CD4-positive, alpha-beta memory T cell (primary cell): ENCODE results near the gene NUCB1. TPM values are rescaled to one million over a fixed set of nuclear protein-coding genes. Genes with fewer than 3 reads are reported as not detected.
"Not testable (repeated sequence)": the region's sequence is repeated elsewhere in the genome, so short reads cannot be mapped to it uniquely, and the experiment has no call there.

ENCODE experiments used
- CTCF ChIA-PET: fragments of 350-600 bp; sonication (Branson Sonifier 250); formaldehyde crosslinking; loops from one replicate; lab custom pipeline; 2021; ENCODE audit warnings: inconsistent platforms; ENCODE audit not compliant: partially characterized antibody; lab: Charles Lee
- POLR2A ChIA-PET: fragments of 350-600 bp; sonication (Branson Sonifier 250); formaldehyde crosslinking; loops from one replicate; lab custom pipeline; 2021; ENCODE audit not compliant: partially characterized antibody; lab: Charles Lee
- DNase-seq, 5 donors: peaks; one replicate each; pipeline versions ENCODE4 v3.0.0 to v3.0.0-alpha.2; 2020 to 2022; ENCODE audit warnings: mixed read lengths in 1 of 5
- H3K27ac ChIP-seq: one replicate; pipeline ENCODE4 v1.7.0; 2013; ENCODE audit warnings: low read depth, low read length
- H3K27me3 ChIP-seq: 2 replicates; pipeline ENCODE4 v1.7.0; 2013; ENCODE audit warnings: mild to moderate bottlenecking, low read length, moderate library complexity; ENCODE audit not compliant: insufficient read depth
- H3K36me3 ChIP-seq: 2 replicates; pipeline ENCODE4 v1.7.0; 2013; ENCODE audit warnings: mild to moderate bottlenecking, low read length, moderate library complexity; ENCODE audit not compliant: insufficient read depth
- H3K4me1 ChIP-seq: 2 replicates; pipeline ENCODE4 v1.7.0; 2013; ENCODE audit warnings: mild to moderate bottlenecking, low read length, moderate library complexity; ENCODE audit not compliant: insufficient read depth
- H3K4me3 ChIP-seq, 2 donors: one replicate each; pipeline ENCODE4 v1.7.0; 2013; ENCODE audit warnings: low read length in 2 of 2, mild to moderate bottlenecking in 1 of 2
- H3K9me3 ChIP-seq, 2 donors: one replicate each; pipeline ENCODE4 v1.7.0; 2013; ENCODE audit warnings: low read length in 2 of 2, control low read depth in 1 of 2; ENCODE audit not compliant: control insufficient read depth in 1 of 2
- H3K27ac Mint-ChIP-seq, 7 donors: one replicate each; pipeline ENCODE4 v1.8.0; 2020 to 2021; ENCODE audit warnings: mixed read lengths in 7 of 7, mild to moderate bottlenecking in 6 of 7, inconsistent platforms in 3 of 7, moderate library complexity in 3 of 7
- H3K27me3 Mint-ChIP-seq, 2 donors: one replicate each; pipeline ENCODE4 v1.8.0; 2020 to 2021; ENCODE audit warnings: mixed read lengths in 2 of 2
- H3K36me3 Mint-ChIP-seq, 2 donors: one replicate each; pipeline ENCODE4 v1.8.0; 2020 to 2021; ENCODE audit warnings: mixed read lengths in 2 of 2, inconsistent platforms in 1 of 2, mild to moderate bottlenecking in 1 of 2
- H3K4me1 Mint-ChIP-seq, 4 donors: one replicate each; pipeline ENCODE4 v1.8.0; 2020 to 2021; ENCODE audit warnings: mixed read lengths in 4 of 4, mild to moderate bottlenecking in 1 of 4
- H3K4me3 Mint-ChIP-seq, 8 donors: one replicate each; pipeline ENCODE4 v1.8.0; 2020 to 2021; ENCODE audit warnings: mixed read lengths in 8 of 8, mild to moderate bottlenecking in 7 of 8, moderate library complexity in 6 of 8, inconsistent platforms in 3 of 8
- H3K9me3 Mint-ChIP-seq, 8 donors: one replicate each; pipeline ENCODE4 v1.8.0; 2020 to 2021; ENCODE audit warnings: mixed read lengths in 8 of 8, mild to moderate bottlenecking in 5 of 8, inconsistent platforms in 3 of 8, moderate library complexity in 1 of 8
- intact Hi-C: fragments of 100-400 bp; cut with micrococcal nuclease; formaldehyde crosslinking; loops from one replicate; pipeline ENCODE4 v1.15.1; 2023
- polyA plus RNA-seq, 2 donors: library from polyadenylated mRNA; unstranded; fragments of 300-500 nt; fragmentation: Illumina TruSeq; gene quantifications; one replicate each; pipeline ENCODE4 v1.2.3, GENCODE V29; 2021
- total RNA-seq, 2 experiments: library from RNA; stranded (reverse); gene quantifications; one replicate each; pipeline ENCODE4 v1.2.3, GENCODE V29; 2021

Gene NUCB1
- total and polyA plus RNA-seq, 4 experiments from 2014 or later: 65.3 to 145 (median 129) TPM

DNA sequence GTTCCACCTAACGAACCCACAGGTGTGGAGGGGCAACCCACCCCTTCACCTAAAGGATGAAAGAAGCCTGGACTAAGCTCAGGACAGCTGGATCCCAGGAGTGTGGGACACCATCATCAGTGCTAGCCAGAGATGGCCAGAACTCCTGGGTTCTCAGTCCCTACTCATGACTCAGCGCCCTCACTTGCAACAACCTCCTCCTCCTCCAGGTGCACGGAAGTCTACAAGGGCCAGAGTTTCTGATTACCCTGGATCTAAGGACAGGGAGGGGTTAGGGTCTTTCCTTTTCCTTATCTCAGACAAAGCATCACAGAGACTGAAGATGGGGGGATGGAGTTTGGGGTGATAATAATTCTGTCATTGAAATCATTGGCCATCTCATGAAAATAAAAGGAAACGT is 9.6 kb upstream of the NUCB1 start:
- no peaks in the 10 kb centered on the region for H3K36me3 ChIP-seq
- H3K9me3 ChIP-seq: no peaks in the 10 kb centered on the region
- peaks cover 2% of the 10 kb centered on the region for H3K4me1 ChIP-seq
- H3K27ac Mint-ChIP-seq: no peak overlapping the region
- intact Hi-C loops: no loop called here
- CTCF ChIA-PET: no interaction called here
- no peaks in the 10 kb centered on the region for H3K36me3 Mint-ChIP-seq
- no peaks in the 10 kb centered on the region for H3K9me3 Mint-ChIP-seq
- H3K27ac ChIP-seq: no peak overlapping the region
- no peak overlapping the region for H3K4me3 Mint-ChIP-seq
- POLR2A ChIA-PET: no interaction called here
- H3K27me3 ChIP-seq: peaks cover 10% of the 10 kb centered on the region
- peaks cover 3 to 10% (median 4%) of the 10 kb centered on the region in 4 donors for H3K4me1 Mint-ChIP-seq
- peaks cover 20 to 24% of the 10 kb centered on the region in 2 donors for H3K27me3 Mint-ChIP-seq
- no peak for DNase-seq
- H3K4me3 ChIP-seq: no peak overlapping the region

DNA sequence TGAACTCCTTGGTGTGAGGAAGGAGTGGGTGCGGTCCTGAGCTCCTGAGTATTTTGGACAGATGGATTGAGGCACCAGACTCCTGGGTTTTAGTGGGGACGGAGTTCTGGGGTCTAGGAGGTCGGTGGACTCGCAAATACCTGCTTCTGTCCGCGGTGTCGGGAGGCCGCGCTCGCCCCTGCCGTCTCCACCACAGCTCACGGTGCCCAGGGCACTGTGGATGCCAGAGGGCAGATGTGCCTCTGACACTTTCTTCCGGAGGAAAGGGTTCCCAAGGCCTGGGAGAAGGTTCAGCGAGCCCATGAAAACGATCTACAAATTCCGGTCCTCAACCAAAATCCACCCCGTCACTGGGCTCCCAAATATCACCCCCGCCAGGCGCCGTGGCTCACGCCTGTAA is 4.9 kb upstream of the NUCB1 start:
- Histone ChIP-seq H3K27me3 (peaks cover 10% of the 10 kb centered on the region), H3K27ac (no peak overlapping the region), H3K4me1 (peaks cover 9% of the 10 kb centered on the region), H3K9me3 (no peaks in the 10 kb centered on the region), H3K4me3 (no peak overlapping the region), H3K36me3 (no peaks in the 10 kb centered on the region)
- H3K4me1 Mint-ChIP-seq: peaks cover 9 to 28% (median 15%) of the 10 kb centered on the region in 4 donors
- CTCF ChIA-PET: interaction anchor here (1.4 to 1.5 kb wide), 2 partner anchors 76 to 100 kb away, joined by 3 to 4 read pairs; no protein-coding TSS in a partner anchor
- intact Hi-C loops: no loop called here
- H3K27ac Mint-ChIP-seq: no peak overlapping the region
- H3K36me3 Mint-ChIP-seq: peaks cover 0 to 4% of the 10 kb centered on the region in 2 donors
- H3K27me3 Mint-ChIP-seq: peaks cover 20 to 24% of the 10 kb centered on the region in 2 donors
- H3K4me3 Mint-ChIP-seq: peak overlapping the region in 3 of 8 donors; percentile 41 to 63 (median 48)
- POLR2A ChIA-PET: interaction anchor here (1.4 to 1.8 kb wide), 4 partner anchors 13 to 98 kb away, joined by 4 to 9 read pairs (median 6); partner anchors contain the start of genes FTL, GYS1 and RUVBL2
- no peaks in the 10 kb centered on the region for H3K9me3 Mint-ChIP-seq
- DNase-seq: peak in 1 of 5 donors; percentile 26

DNA sequence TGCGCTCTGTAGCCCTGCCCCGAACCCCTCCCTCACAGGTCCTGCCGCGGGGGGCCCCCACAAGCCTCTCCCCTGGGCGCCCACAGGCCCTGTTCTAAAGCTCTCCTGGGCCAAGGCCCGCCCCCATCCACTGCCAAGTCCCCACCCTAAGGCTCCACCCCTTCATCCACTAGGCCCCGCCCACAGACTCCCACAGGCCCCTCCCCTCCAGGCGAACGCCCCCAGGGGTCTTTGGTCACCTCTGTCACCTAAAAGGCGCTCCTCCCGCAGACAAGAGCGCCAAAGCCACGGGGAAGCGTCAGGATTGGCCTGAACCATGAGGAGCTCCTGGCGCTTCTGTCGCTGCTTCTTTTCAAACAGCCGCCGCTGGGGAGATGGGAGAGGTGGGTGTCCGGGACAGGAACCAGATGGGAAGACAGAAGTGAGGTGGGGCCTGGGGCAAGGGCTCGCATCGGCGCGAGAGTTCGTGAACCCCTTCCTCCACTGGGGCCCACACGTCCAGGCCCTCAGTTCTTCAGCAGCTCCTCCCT is 3.9 kb upstream of the NUCB1 start:
- no peak overlapping the region for H3K4me3 ChIP-seq
- CTCF ChIA-PET: interaction anchor here (0.5 to 1.4 kb wide), 2 partner anchors 101 to 124 kb away, joined by 3 read pairs; no protein-coding TSS in a partner anchor
- POLR2A ChIA-PET: interaction anchor here (0.6 to 1.8 kb wide), 6 partner anchors 14 to 755 kb away, joined by 3 to 9 read pairs (median 4); partner anchors contain the start of genes FTL, GYS1 and RUVBL2

GRCh38 chr19:48897181-48897580 is 2.9 kb upstream of the NUCB1 start:
- Mint-ChIP-seq H3K36me3 (peaks cover 5 to 13% of the 10 kb centered on the region in 2 donors), H3K27ac (peak overlapping the region in 4 of 7 donors; percentile 18 to 60 (median 44)), H3K4me3 (no peak overlapping the region), H3K9me3 (no peaks in the 10 kb centered on the region), H3K4me1 (peaks cover 18 to 46% (median 27%) of the 10 kb centered on the region in 4 donors), H3K27me3 (peaks cover 12 to 13% of the 10 kb centered on the region in 2 donors)
- peaks cover 25% of the 10 kb centered on the region for H3K4me1 ChIP-seq
- H3K9me3 ChIP-seq: no peaks in the 10 kb centered on the region
- H3K4me3 ChIP-seq: no peak overlapping the region
- intact Hi-C loops: no loop called here
- no peaks in the 10 kb centered on the region for H3K36me3 ChIP-seq
- ChIA-PET POLR2A (interaction anchor here (1.0 to 1.8 kb wide), 2 partner anchors 22 to 24 kb away, joined by 3 to 9 read pairs; no protein-coding TSS in a partner anchor), CTCF (no interaction called here)
- H3K27me3 ChIP-seq: peaks cover 10% of the 10 kb centered on the region
- DNase-seq: no peak
- no peak overlapping the region for H3K27ac ChIP-seq

More for the DNA sequence above, 3.9 kb upstream of the NUCB1 start:
- Mint-ChIP-seq H3K9me3 (no peaks in the 10 kb centered on the region), H3K4me3 (peak overlapping the region in 5 of 8 donors; percentile 25 to 52 (median 48)), H3K4me1 (peaks cover 15 to 37% (median 21%) of the 10 kb centered on the region in 4 donors), H3K27ac (peak overlapping the region in 3 of 7 donors; percentile 8 to 75 (median 42)), H3K36me3 (peaks cover 5 to 11% of the 10 kb centered on the region in 2 donors), H3K27me3 (peaks cover 15 to 20% of the 10 kb centered on the region in 2 donors)
- Histone ChIP-seq H3K27ac (no peak overlapping the region), H3K9me3 (no peaks in the 10 kb centered on the region), H3K27me3 (peaks cover 10% of the 10 kb centered on the region), H3K4me1 (peaks cover 17% of the 10 kb centered on the region), H3K36me3 (no peaks in the 10 kb centered on the region)
- intact Hi-C loops: no loop called here
- DNase-seq: no peak

DNA sequence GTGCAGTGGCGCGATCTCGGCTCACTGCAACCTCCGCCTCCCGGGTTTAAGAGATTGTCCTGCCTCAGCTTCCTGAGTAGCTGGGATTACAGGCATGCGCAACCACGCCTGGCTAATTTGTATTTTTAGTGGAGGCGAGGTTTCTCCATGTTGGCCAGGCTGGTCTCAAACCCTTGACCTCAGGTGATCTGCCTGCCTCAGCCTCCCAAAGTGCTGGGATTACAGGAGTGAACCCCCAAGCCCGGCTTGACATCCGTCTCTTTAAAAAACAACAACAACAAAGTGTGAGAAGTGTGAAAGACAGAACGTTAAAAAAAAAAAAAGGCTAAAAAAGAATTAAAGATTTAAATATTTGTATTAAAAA is 744 bp upstream of the NUCB1 start:
- H3K27me3 ChIP-seq, H3K27ac ChIP-seq, intact Hi-C loops, H3K9me3 ChIP-seq, H3K9me3 Mint-ChIP-seq, H3K27me3 Mint-ChIP-seq, DNase-seq, H3K36me3 ChIP-seq: not testable (repeated sequence)
- peak overlapping the region in 1 of 2 donors; percentile 73 for H3K4me3 ChIP-seq
- Mint-ChIP-seq H3K27ac (peak overlapping the region in 5 of 7 donors; percentile 68 to 97 (median 88)), H3K4me3 (peak overlapping the region in 6 of 8 donors; percentile 12 to 98 (median 74)), H3K36me3 (peaks cover 9 to 18% of the 10 kb centered on the region in 2 donors), H3K4me1 (peaks cover 20 to 52% (median 32%) of the 10 kb centered on the region in 4 donors)
- H3K4me1 ChIP-seq: peaks cover 30% of the 10 kb centered on the region
- ChIA-PET CTCF (interaction anchor here (1.2 to 3.1 kb wide), 5 partner anchors 13 to 94 kb away, joined by 3 to 17 read pairs (median 5); partner anchors contain the start of genes GYS1 and RUVBL2), POLR2A (interaction anchor here (0.6 to 4.3 kb wide), 11 partner anchors 18 to 119 kb away, joined by 3 to 78 read pairs (median 7); partner anchors contain the start of genes BAX, FTL, GYS1 and PPP1R15A)

- Mint-ChIP-seq H3K9me3 (no peaks in the 10 kb centered on the region), H3K4me1 (peaks cover 17 to 42% (median 28%) of the 10 kb centered on the region in 4 donors), H3K36me3 (peaks cover 18 to 28% of the 10 kb centered on the region in 2 donors), H3K27ac (peak overlapping the region; percentile 88 to 97 (median 95)), H3K27me3 (no peaks in the 10 kb centered on the region), H3K4me3 (peak overlapping the region; percentile 92 to 99 (median 98))
- ChIA-PET CTCF (interaction anchor here (1.2 to 3.1 kb wide), 6 partner anchors 15 to 92 kb away, joined by 3 to 17 read pairs (median 5); partner anchors contain the start of genes GYS1 and RUVBL2), POLR2A (interaction anchor here (0.7 to 4.3 kb wide), 17 partner anchors 14 to 255 kb away, joined by 3 to 78 read pairs (median 4); partner anchors contain the start of genes BAX, CA11, FTL and GYS1)
- DNase-seq: peak; percentile 34 to 56 (median 43)
- Histone ChIP-seq H3K27me3 (no peaks in the 10 kb centered on the region), H3K9me3 (no peaks in the 10 kb centered on the region), H3K4me3 (peak overlapping the region; percentile 73 to 85), H3K4me1 (peaks cover 26% of the 10 kb centered on the region), H3K36me3 (peaks cover 10% of the 10 kb centered on the region), H3K27ac (peak overlapping the region; percentile 81)
- intact Hi-C loops: loop anchor here (1.0 to 10.0 kb wide), 4 partner anchors 25 to 64 kb away; partner anchors contain the start of genes DHDH and FTL
Observed at GRCh38 chr19:48900477-48901406, 630 bp downstream of the NUCB1 start.
